H9 (cell line): ENCODE results near the gene SFMBT2. TPM values are rescaled to one million over a fixed set of nuclear protein-coding genes. Genes with fewer than 3 reads are reported as not detected.
A peak's percentile ranks its signal among the peaks of the same experiment; 100 is the strongest.

Experiments used
- DNase-seq: peaks from one replicate; pipeline ENCODE4 v3.0.0-alpha.2; 2017
- H2AFZ ChIP-seq: one replicate; pipeline ENCODE4 v1.6.1; 2013; ENCODE audit warnings: mild to moderate bottlenecking, low read length, control low read depth, moderate library complexity
- H2AK5ac ChIP-seq: 2 replicates; pipeline ENCODE4 v1.6.1; 2013; ENCODE audit warnings: low read length, control low read depth, mixed read lengths; ENCODE audit not compliant: insufficient read length
- H2BK120ac ChIP-seq: one replicate; pipeline ENCODE4 v1.6.1; 2013; ENCODE audit warnings: low read depth, mild to moderate bottlenecking, low read length, control low read depth, inconsistent platforms; ENCODE audit not compliant: poor library complexity, severe bottlenecking
- H2BK12ac ChIP-seq: 2 replicates; pipeline ENCODE4 v1.6.1; 2013; ENCODE audit warnings: low read length, control low read depth, mixed read lengths, low read depth; ENCODE audit not compliant: insufficient read length
- H2BK15ac ChIP-seq: 2 replicates; pipeline ENCODE4 v1.6.1; 2013; ENCODE audit warnings: low read depth, low read length, control low read depth
- H2BK20ac ChIP-seq: one replicate; pipeline ENCODE4 v1.6.1; 2013; ENCODE audit warnings: low read depth, mild to moderate bottlenecking, low read length, control low read depth, inconsistent platforms; ENCODE audit not compliant: poor library complexity, severe bottlenecking
- H2BK5ac ChIP-seq: 2 replicates; pipeline ENCODE4 v1.6.1; 2013; ENCODE audit warnings: low read length, control low read depth, mixed read lengths; ENCODE audit not compliant: insufficient read length
- H3K14ac ChIP-seq: 2 replicates; pipeline ENCODE4 v1.6.1; 2013; ENCODE audit warnings: low read length, control low read depth; ENCODE audit not compliant: insufficient read depth
- H3K18ac ChIP-seq: 2 replicates; pipeline ENCODE4 v1.6.1; 2013; ENCODE audit warnings: low read depth, mild to moderate bottlenecking, mixed read lengths, low read length, control low read depth; ENCODE audit not compliant: insufficient read length
- H3K23ac ChIP-seq: 2 replicates; pipeline ENCODE4 v1.6.1; 2013; ENCODE audit warnings: low read length, control low read depth, mixed read lengths, low read depth; ENCODE audit not compliant: insufficient read length
- H3K23me2 ChIP-seq: 2 replicates; pipeline ENCODE4 v1.6.1; 2013; ENCODE audit warnings: low read depth, mild to moderate bottlenecking, mixed read lengths, low read length, control low read depth; ENCODE audit not compliant: insufficient read length, poor library complexity, severe bottlenecking
- H3K27ac ChIP-seq: 2 replicates; pipeline ENCODE4 v1.5.1; 2013; ENCODE audit warnings: low read length, control low read depth, mixed read lengths, low read depth; ENCODE audit not compliant: insufficient read length
- H3K27me3 ChIP-seq: 2 replicates; pipeline ENCODE4 v1.6.1; 2013; ENCODE audit warnings: low read length, control low read depth, inconsistent platforms; ENCODE audit not compliant: insufficient read depth
- H3K4ac ChIP-seq: 2 replicates; pipeline ENCODE4 v1.6.1; 2013; ENCODE audit warnings: low read depth, mild to moderate bottlenecking, control low read depth, inconsistent platforms, low read length, moderate library complexity
- H3K4me1 ChIP-seq: 2 replicates; pipeline ENCODE4 v1.6.1; 2013; ENCODE audit warnings: low read length, control low read depth, inconsistent platforms; ENCODE audit not compliant: insufficient read depth
- H3K4me2 ChIP-seq: 2 replicates; pipeline ENCODE4 v1.6.1; 2013; ENCODE audit warnings: low read length, control low read depth, mixed read lengths; ENCODE audit not compliant: insufficient read length, insufficient read depth
- H3K56ac ChIP-seq: 2 replicates; pipeline ENCODE4 v1.6.1; 2013; ENCODE audit warnings: low read depth, mild to moderate bottlenecking, mixed read lengths, low read length, control low read depth; ENCODE audit not compliant: insufficient read length
- H3K79me1 ChIP-seq: 2 replicates; pipeline ENCODE4 v1.6.1; 2013; ENCODE audit warnings: low read depth, mild to moderate bottlenecking, moderate library complexity, low read length, control low read depth, inconsistent platforms; ENCODE audit not compliant: insufficient read depth, poor library complexity, severe bottlenecking
- H3K79me2 ChIP-seq: 2 replicates; pipeline ENCODE4 v1.6.1; 2013; ENCODE audit warnings: low read length, control low read depth, inconsistent platforms; ENCODE audit not compliant: insufficient read depth
- H3K9ac ChIP-seq: 2 replicates; pipeline ENCODE4 v1.6.1; 2013; ENCODE audit warnings: low read length, control low read depth, mixed read lengths; ENCODE audit not compliant: insufficient read length; ENCODE audit errors: extremely low read depth
- H3K9me3 ChIP-seq: one replicate; pipeline ENCODE4 v1.6.1; 2013; ENCODE audit warnings: low read depth, low read length, inconsistent platforms; ENCODE audit not compliant: control insufficient read depth
- H3T11ph ChIP-seq: one replicate; pipeline ENCODE4 v1.6.1; 2013; ENCODE audit warnings: mild to moderate bottlenecking, low read length, control low read depth, inconsistent platforms
- H4K20me1 ChIP-seq: one replicate; pipeline ENCODE4 v1.6.1; 2013; ENCODE audit not compliant: control insufficient read depth, insufficient read length, insufficient read depth
- H4K5ac ChIP-seq: 2 replicates; pipeline ENCODE4 v1.6.1; 2013; ENCODE audit warnings: low read depth, mild to moderate bottlenecking, mixed read lengths, low read length, control low read depth; ENCODE audit not compliant: insufficient read length
- H4K8ac ChIP-seq: replicated peaks from 2 replicates; pipeline ENCODE4 v1.6.1; 2013; ENCODE audit warnings: low read length, control low read depth, mixed read lengths, low read depth; ENCODE audit not compliant: insufficient read length
- H4K91ac ChIP-seq: 2 replicates; pipeline ENCODE4 v1.6.1; 2013; ENCODE audit warnings: low read depth, mild to moderate bottlenecking, moderate library complexity, mixed read lengths, low read length, control low read depth; ENCODE audit not compliant: insufficient read length
- H3K27ac Mint-ChIP-seq, 3 experiments: 2 replicates in 2 of 3; 3 replicates in 1 of 3; pipeline ENCODE4 v1.8.0; 2020 to 2021; ENCODE audit warnings: mixed read lengths in 3 of 3, mild to moderate bottlenecking in 1 of 3, moderate library complexity in 1 of 3
- H3K27me3 Mint-ChIP-seq: 2 replicates; pipeline ENCODE4 v1.8.0; 2021; ENCODE audit warnings: low read depth, mild to moderate bottlenecking, moderate library complexity, mixed read lengths
- H3K36me3 Mint-ChIP-seq, 3 experiments: 2 replicates in 2 of 3; 3 replicates in 1 of 3; pipeline ENCODE4 v1.8.0; 2020 to 2021; ENCODE audit warnings: low read depth in 3 of 3, mixed read lengths in 3 of 3; ENCODE audit not compliant: insufficient read depth in 1 of 3
- H3K4me1 Mint-ChIP-seq, 2 experiments: 2 replicates each; pipeline ENCODE4 v1.8.0; 2020; ENCODE audit warnings: mixed read lengths in 2 of 2
- H3K4me3 Mint-ChIP-seq, 2 experiments: 2 replicates in 1 of 2; 3 replicates in 1 of 2; pipeline ENCODE4 v1.8.0; 2020 to 2021; ENCODE audit warnings: mild to moderate bottlenecking in 2 of 2, mixed read lengths in 2 of 2, moderate library complexity in 1 of 2
- H3K9me3 Mint-ChIP-seq, 2 experiments: 2 replicates in 1 of 2; 3 replicates in 1 of 2; pipeline ENCODE4 v1.8.0; 2020; ENCODE audit warnings: mild to moderate bottlenecking in 2 of 2, mixed read lengths in 2 of 2, moderate library complexity in 1 of 2
- WGBS: extraction: QIAGEN DNeasy Blood & Tissue Kit; methylation state at CpG from one replicate; pipeline ENCODE4 v1.1.7; 2013; ENCODE audit warnings: missing lambda C conversion rate, low lambda C conversion rate, mixed read lengths; ENCODE audit not compliant: insufficient read length; ENCODE audit errors: extremely low coverage; 5-methylcytosine and 5-hydroxymethylcytosine counted together
- total RNA-seq: library from RNA; stranded (reverse); gene quantifications from 2 replicates; pipeline ENCODE4 v1.2.1, GENCODE V29; 2021
- TF ChIP-seq, protein P1 (sequence below): fragments of 200-600 bp; sonication (generic); conservative IDR thresholded peaks from 3 replicates; pipeline ENCODE4 v1.8.0; 2021; ENCODE audit warnings: antibody characterized with exemption, mild to moderate bottlenecking

Gene SFMBT2
- total RNA-seq, 1 experiment from 2014 or later = 5.3 TPM

DNA sequence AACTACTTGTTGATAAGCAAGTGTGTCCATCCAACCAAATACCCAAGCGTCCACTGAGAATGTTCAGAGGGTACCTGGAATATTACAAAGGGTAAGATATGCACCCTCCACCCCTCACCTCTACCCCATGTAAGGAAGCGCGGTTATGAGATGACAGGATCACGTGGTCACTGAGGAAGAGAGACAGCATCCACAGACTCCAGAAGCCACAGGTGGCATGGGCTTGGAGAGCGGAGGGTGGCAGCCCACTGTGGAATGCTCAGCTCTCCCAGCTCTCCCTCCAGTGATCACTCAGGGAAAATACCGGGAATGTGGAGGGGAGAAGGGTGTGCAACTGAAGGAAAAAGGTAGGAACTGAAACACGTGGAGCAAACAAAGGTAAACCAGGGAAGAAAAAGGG, 25.7 kb downstream of the SFMBT2 start:
- no peaks in the 10 kb centered on the region for H3K9me3 ChIP-seq
- H3K14ac ChIP-seq = no peak overlapping the region; the same call in 1 of the 2 replicates
- H3K18ac ChIP-seq = no peak overlapping the region
- no peak overlapping the region for H2BK120ac ChIP-seq
- no peak overlapping the region for H4K91ac ChIP-seq
- no CpG with 5 or more reads among the region's 7 CpGs for WGBS
- H3K9ac ChIP-seq = no peak overlapping the region
- Mint-ChIP-seq H3K9me3 (no peaks in the 10 kb centered on the region), H3K27ac (peak overlapping the region in 1 of 3 experiments; percentile 73; a peak in 2 of 7 replicates), H3K27me3 (no peaks in the 10 kb centered on the region), H3K36me3 (peaks cover 0 to 10% (median 9%) of the 10 kb centered on the region in 3 experiments; a peak in 4 of 7 replicates), H3K4me3 (no peak overlapping the region), H3K4me1 (peaks cover 4 to 5% of the 10 kb centered on the region in 2 experiments)
- H2AFZ ChIP-seq = no peak overlapping the region
- H3K23me2 ChIP-seq = no peaks in the 10 kb centered on the region
- no peak overlapping the region for H3K27ac ChIP-seq
- no peaks in the 10 kb centered on the region for H3K27me3 ChIP-seq
- no peak overlapping the region for H2BK12ac ChIP-seq
- H3K23ac ChIP-seq = no peak overlapping the region
- H4K20me1 ChIP-seq = no peaks in the 10 kb centered on the region
- no peak overlapping the region for H4K5ac ChIP-seq
- H3K4ac ChIP-seq = no peak overlapping the region
- H3K4me2 ChIP-seq = no peak overlapping the region
- H4K8ac ChIP-seq = no peak overlapping the region
- no peak overlapping the region for H3T11ph ChIP-seq
- DNase-seq = no peak
- no peaks in the 10 kb centered on the region for H3K79me1 ChIP-seq
- no peak overlapping the region for H2BK15ac ChIP-seq
- H3K56ac ChIP-seq = no peak overlapping the region
- no peak overlapping the region for H2BK20ac ChIP-seq
- no peak overlapping the region for H2BK5ac ChIP-seq
- H3K4me1 ChIP-seq = no peaks in the 10 kb centered on the region
- TF ChIP-seq, protein P1, sequence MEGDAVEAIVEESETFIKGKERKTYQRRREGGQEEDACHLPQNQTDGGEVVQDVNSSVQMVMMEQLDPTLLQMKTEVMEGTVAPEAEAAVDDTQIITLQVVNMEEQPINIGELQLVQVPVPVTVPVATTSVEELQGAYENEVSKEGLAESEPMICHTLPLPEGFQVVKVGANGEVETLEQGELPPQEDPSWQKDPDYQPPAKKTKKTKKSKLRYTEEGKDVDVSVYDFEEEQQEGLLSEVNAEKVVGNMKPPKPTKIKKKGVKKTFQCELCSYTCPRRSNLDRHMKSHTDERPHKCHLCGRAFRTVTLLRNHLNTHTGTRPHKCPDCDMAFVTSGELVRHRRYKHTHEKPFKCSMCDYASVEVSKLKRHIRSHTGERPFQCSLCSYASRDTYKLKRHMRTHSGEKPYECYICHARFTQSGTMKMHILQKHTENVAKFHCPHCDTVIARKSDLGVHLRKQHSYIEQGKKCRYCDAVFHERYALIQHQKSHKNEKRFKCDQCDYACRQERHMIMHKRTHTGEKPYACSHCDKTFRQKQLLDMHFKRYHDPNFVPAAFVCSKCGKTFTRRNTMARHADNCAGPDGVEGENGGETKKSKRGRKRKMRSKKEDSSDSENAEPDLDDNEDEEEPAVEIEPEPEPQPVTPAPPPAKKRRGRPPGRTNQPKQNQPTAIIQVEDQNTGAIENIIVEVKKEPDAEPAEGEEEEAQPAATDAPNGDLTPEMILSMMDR = no peak
- 0 out of 2 replicates have a peak, but pooled peaks cover 3% of the 10 kb centered on the region for H3K79me2 ChIP-seq
- no peak overlapping the region for H2AK5ac ChIP-seq
